ENCODE results near the gene P2RY2. TPM values are rescaled to one million over a fixed set of nuclear protein-coding genes. Genes with fewer than 3 reads are reported as not detected.
"Not testable (repeated sequence)": the region's sequence is repeated elsewhere in the genome, so short reads cannot be mapped to it uniquely, and the experiment has no call there.

Gene P2RY2
- total RNA-seq, 2 donors from 2014 or later: 2.0 to 2.1 TPM

DNA sequence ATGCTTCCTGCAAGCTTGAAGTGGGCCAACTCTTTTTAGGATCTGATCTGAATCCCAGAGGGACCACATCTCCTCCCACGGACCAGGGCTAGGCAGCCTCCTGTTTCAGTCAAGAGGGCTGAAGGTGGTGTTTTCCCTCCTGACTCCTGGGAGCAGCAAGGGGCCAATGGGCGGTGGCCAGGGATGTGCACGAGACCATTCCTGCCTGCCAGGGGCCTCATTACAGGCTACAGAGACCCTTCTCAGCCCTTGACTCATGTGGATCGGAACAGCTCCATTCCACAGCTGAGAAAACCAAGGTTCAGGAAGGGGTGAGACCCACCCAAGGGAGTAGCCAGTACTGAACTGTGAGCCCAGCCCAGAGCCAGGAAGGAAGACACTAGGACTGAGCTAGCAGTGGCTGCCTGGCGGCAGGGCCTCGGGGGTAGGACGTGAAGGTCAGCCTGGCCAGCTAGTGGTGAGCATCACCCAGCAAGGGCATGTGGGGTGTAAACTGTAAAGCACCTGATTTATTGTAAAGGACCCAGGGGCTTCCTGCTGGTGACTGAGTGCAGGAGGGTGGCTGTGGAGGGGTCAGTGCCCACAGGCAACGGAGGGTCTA is 50.7 kb downstream of the P2RY2 start:
- Histone ChIP-seq H3K27me3 (peaks cover 0 to 9% of the 10 kb centered on the region in 2 donors), H3K36me3 (replicated peaks in 1 of 2; ENCODE audit: insufficient read depth in 1 of 2, low read depth in 2 of 2) (no peaks in the 10 kb centered on the region), H3K27ac (no peak overlapping the region), H3K4me3 (no peak overlapping the region), H3K9me3 (no peaks in the 10 kb centered on the region), H3K4me1 (peaks cover 5% of the 10 kb centered on the region)
- intact Hi-C loops (cut with DNase I): no loop called here
- DNase-seq (no peak), ATAC-seq (no peak)
- WGBS, 2 donors: 72 to 95% methylated on average over 3 to 8 of the region's 8 CpGs
- no peak for TF ChIP-seq POLR2A (IDR thresholded peaks at IDR 0.05)
- TF ChIP-seq, protein P1, sequence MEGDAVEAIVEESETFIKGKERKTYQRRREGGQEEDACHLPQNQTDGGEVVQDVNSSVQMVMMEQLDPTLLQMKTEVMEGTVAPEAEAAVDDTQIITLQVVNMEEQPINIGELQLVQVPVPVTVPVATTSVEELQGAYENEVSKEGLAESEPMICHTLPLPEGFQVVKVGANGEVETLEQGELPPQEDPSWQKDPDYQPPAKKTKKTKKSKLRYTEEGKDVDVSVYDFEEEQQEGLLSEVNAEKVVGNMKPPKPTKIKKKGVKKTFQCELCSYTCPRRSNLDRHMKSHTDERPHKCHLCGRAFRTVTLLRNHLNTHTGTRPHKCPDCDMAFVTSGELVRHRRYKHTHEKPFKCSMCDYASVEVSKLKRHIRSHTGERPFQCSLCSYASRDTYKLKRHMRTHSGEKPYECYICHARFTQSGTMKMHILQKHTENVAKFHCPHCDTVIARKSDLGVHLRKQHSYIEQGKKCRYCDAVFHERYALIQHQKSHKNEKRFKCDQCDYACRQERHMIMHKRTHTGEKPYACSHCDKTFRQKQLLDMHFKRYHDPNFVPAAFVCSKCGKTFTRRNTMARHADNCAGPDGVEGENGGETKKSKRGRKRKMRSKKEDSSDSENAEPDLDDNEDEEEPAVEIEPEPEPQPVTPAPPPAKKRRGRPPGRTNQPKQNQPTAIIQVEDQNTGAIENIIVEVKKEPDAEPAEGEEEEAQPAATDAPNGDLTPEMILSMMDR (IDR thresholded peaks at IDR 0.05): no peak

DNA sequence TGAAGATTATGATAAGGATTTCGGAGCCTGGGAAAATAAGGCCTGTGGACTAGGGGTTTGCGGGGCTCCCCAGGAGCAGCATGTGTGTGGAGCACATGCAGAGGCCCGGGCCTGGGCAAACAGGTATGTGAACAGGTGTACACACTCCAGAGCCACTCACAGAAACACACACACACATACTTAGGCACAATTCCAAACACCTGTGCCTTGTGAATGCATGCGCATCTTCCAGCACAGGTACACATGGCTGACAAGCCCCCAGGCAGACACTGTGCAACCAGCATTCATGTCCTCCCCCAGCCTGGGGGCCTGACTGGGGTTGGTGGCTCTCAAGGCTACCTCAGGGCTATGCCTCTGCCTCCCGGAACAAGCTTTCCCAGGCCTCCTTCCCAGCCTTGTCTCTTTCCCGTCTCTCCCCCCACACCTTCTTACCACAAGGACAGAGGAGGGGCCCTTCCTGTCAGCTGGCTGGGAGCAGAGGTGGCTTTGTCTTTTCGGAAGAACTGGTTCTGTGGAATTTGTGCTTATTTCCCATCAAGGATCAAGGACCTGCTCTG is 51.5 kb downstream of the P2RY2 start:
- no peaks in the 10 kb centered on the region for H3K9me3 ChIP-seq
- 59 to 66% methylated on average over 5 to 7 of the region's 7 CpGs for WGBS, 2 donors
- no peak overlapping the region for H3K4me3 ChIP-seq
- H3K27me3 ChIP-seq: peaks cover 0 to 3% of the 10 kb centered on the region in 2 donors
- no peak for DNase-seq
- no peak overlapping the region for H3K27ac ChIP-seq
- TF ChIP-seq POLR2A (IDR thresholded peaks at IDR 0.05): no peak
- TF ChIP-seq, protein P1 (IDR thresholded peaks at IDR 0.05): no peak
- intact Hi-C loops (cut with DNase I): no loop called here
- H3K4me1 ChIP-seq: peaks cover 1% of the 10 kb centered on the region
- no peaks in the 10 kb centered on the region for H3K36me3 ChIP-seq (replicated peaks in 1 of 2; ENCODE audit: insufficient read depth in 1 of 2, low read depth in 2 of 2)
- no peak for ATAC-seq

DNA sequence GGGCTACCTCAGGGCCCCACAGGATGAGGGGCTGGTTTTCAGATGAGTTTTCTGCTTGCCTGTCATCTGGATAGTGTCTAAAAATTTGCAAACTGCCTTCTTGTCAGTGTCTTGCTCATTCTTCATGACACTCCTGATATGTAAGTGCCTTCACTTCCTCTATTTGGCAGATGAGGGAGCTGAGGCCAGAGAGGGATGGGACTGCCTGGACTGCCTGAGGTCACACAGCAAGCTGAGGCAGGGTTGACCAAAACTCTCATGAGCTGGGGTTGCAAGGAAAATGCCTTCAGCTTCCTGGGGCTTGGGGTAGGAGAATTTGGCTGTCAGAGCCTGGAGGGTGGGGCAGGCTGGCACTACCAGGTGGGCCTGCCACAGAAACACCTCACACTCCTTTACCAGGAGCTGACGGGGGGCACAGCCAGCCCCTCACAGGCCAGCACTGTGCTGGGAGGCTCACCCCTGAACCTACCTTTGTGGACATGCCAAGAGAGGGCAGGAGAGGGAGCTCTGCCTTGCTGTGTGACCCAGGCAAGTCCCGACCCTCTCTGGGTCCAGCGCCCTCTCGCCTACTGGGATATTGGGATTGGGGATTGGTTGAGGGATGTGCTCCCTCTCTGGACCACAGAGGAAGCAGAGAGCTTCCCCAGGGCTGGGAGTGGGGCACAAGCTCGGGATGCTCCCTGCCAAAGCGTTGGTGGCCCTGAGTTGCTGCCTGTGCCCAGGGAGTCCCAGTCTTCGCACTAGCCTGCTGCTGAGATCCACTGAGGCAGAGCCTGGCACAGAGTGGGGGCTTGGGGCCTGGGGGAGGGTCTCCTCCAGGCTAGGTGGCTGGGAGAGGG is 52.2 kb downstream of the P2RY2 start:
- no peaks in the 10 kb centered on the region for H3K36me3 ChIP-seq (replicated peaks in 1 of 2; ENCODE audit: insufficient read depth in 1 of 2, low read depth in 2 of 2)
- no peaks in the 10 kb centered on the region for H3K9me3 ChIP-seq
- TF ChIP-seq, protein P1 (IDR thresholded peaks at IDR 0.05): no peak
- no peak for TF ChIP-seq POLR2A (IDR thresholded peaks at IDR 0.05)
- no peak overlapping the region for H3K27ac ChIP-seq
- H3K4me3 ChIP-seq: no peak overlapping the region
- no peaks in the 10 kb centered on the region for H3K27me3 ChIP-seq
- intact Hi-C loops (cut with DNase I): no loop called here
- H3K4me1 ChIP-seq: no peaks in the 10 kb centered on the region
- 86 to 89% methylated on average over 1 to 6 of the region's 7 CpGs for WGBS, 2 donors
- no peak for ATAC-seq
- no peak for DNase-seq

DNA sequence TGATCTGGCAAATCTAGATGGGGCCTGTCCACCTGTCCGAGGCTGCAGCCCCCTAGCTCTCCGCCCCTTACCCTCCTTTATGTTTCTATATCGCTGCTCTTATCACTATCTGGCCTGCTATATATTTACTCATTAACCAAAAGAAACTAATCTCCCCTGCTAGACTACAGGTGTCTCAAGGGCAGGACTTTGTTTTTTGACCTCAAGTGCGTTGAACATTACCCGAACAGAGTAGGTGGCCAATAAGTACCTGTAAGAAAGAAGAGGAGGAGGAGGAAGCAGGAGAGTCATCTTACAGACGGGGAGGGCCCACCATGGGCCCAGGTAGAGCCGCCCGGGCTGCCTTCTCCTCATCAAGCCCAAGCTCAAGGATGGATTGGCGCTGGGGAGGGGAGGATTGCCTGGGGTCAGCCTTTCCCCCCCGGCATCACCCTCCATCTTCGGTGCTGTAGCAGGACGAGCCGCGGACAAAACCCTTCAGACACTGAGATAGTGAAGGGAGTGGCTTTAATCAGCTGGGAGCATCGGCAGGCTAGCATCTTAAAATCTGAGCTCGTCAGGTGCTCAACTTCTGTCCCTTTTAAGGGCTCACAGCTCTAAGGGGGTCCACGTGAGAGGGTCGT is 52.9 kb downstream of the P2RY2 start:
- no peak overlapping the region for H3K4me3 ChIP-seq
- H3K27ac ChIP-seq: no peak overlapping the region
- H3K36me3 ChIP-seq (replicated peaks in 1 of 2; ENCODE audit: insufficient read depth in 1 of 2, low read depth in 2 of 2): no peaks in the 10 kb centered on the region
- H3K27me3 ChIP-seq: no peaks in the 10 kb centered on the region
- TF ChIP-seq, protein P1 (IDR thresholded peaks at IDR 0.05): no peak
- no peak for TF ChIP-seq POLR2A (IDR thresholded peaks at IDR 0.05)
- intact Hi-C loops (cut with DNase I): no loop called here
- H3K9me3 ChIP-seq: no peaks in the 10 kb centered on the region
- 69 to 74% methylated on average over 15 to 18 of the region's 18 CpGs for whole genome bisulfite sequencing, 2 donors
- no peaks in the 10 kb centered on the region for H3K4me1 ChIP-seq
- ATAC-seq (no peak), DNase-seq (no peak)

DNA sequence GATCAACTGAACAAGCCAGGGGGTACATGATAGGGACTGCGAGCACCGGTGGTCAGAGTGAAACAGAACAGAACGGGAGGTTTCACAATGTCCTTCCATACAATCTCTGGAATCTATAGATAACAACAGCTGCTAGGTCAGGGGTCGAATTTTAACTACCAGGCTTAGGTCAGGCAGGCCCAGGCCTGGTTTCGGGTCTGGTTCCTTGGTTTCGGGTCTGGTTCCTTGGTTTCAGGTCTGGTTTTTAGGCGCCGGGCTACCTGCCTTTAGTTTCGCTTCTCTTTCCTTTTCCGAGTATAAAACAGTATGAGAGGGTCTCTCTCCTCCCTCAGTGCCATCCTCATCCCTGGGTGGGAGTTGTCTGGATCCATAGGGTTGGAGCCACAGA is 53.4 kb downstream of the P2RY2 start:
- H3K9me3 ChIP-seq: not testable (repeated sequence)

More for the DNA sequence above, 53.4 kb downstream of the P2RY2 start:
- H3K27ac ChIP-seq; ATAC-seq; intact Hi-C loops (cut with DNase I); H3K27me3 ChIP-seq; H3K4me1 ChIP-seq; H3K4me3 ChIP-seq; DNase-seq; H3K36me3 ChIP-seq (replicated peaks in 1 of 2; ENCODE audit: insufficient read depth in 1 of 2, low read depth in 2 of 2): not testable (repeated sequence)
- WGBS, 2 donors: 81 to 85% methylated on average over 10 of the region's 10 CpGs
